ENCODE results near the gene TUBB6. TPM values are rescaled to one million over a fixed set of nuclear protein-coding genes. Genes with fewer than 3 reads are reported as not detected.

TUBB6 gene
- 10 to 100 TPM; 54.1 to 63.3 (median 58.6) TPM for polyA plus RNA-seq (ENCODE audit: insufficient read length in 3 of 3)

DNA sequence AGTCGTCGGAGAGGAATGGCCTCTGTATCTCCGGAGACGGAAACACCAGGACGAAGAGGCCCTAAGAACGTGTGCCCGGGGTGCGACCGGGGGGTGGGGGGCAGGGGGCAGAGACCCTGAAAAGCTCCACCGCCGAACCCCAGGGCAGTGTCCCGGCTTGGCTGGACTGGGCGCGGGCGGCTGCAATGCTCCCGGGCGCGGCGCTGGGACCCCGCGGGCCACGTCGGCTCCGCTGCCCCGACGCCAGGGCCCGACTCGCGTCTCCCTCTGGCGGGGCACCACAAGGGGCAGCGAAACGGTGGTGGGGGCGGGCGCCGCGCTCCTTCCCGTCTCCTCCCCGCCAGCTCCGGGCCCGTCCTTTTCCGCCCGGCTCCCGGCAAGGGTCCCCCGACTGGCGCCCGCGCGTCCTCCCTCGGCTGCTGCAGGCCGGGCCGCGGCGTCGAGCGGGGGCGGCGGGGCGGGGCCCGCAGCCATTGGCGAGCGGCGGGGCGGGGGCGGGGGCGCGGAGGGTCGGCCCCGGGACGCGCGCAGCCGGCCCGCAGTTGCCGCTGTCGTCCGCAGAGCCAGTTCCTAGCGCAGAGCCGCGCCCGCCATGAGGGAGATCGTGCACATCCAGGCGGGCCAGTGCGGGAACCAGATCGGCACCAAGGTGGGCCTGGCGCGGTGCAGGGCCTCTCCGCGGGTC is at the start of gene TUBB6:
TSS of gene TUBB6 (plus strand) at position 541 of the 685 bp plus-strand sequence. CDS start at position 593, 52 bp downstream.
- no peak for DNase-seq (ENCODE audit: low read depth in 3 of 3, low spot score in 2 of 3)

DNA sequence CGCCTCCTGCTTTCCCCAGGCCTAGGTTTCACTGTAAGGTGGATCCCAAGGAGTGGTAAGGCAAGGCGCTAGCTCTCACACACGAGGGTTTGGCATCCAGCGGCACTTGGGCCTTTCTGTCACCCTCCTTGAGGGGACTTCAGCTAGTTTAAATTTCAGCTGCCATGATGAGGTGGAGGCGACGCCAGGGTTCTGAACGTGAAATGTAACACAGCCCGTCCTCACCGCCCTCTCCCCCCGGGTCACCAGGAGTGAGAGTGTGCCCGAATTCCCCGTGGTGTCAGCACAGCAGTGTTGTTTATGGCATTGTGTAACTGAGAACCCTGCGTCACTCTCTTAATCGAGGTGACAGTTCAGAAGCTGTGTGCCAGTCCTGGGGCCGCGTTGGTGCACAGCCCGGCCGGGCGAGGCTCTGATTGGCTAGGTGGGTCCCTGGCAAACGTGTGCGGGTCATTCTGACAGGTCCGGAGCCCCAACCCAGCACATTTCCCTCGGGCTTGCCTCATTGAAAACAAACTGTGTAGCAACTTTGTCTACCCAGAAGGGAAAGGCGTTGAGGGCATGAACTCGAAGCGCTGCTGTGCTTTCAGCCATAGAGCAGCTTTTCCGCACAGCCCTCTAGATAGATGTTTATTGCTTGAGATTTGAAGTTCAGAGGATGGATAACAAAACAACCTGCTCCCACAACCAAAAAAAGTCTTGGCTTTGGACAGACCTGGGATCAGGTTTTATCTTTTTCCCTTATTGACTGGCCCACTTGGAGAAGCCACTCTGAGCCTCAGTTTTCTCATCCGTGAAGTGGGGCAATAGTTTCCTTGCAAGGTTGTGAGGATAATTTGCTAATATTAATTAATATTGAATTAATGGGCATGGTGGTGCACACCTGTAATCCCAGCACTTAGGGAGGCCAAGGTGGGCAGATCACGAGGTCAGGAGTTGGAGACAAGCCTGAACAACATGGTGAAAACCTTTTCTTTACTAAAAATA is 49.0 kb upstream of the TUBB6 start:
- no peak for DNase-seq (ENCODE audit: low read depth in 3 of 3, low spot score in 2 of 3)

DNA sequence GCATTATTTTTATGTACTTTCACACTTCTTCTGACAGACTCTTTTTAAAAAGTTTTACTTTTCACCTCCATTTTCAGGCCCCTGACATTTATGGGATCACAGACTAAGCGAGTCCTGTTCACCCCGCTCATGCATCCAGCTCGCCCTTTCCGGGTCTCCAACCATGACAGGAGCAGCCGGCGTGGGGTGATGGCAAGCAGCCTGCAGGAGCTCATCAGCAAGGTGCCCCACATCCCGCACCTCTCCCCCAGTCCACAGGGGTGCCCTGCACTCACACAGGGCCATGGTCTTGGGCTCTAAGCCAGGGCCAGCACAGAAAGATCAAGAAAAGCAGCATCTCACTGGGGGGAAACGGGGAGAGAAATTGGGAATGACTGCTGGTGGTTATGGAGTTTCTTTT is 45.3 kb upstream of the TUBB6 start:
- DNase-seq (ENCODE audit: low read depth in 3 of 3, low spot score in 2 of 3): no peak

DNA sequence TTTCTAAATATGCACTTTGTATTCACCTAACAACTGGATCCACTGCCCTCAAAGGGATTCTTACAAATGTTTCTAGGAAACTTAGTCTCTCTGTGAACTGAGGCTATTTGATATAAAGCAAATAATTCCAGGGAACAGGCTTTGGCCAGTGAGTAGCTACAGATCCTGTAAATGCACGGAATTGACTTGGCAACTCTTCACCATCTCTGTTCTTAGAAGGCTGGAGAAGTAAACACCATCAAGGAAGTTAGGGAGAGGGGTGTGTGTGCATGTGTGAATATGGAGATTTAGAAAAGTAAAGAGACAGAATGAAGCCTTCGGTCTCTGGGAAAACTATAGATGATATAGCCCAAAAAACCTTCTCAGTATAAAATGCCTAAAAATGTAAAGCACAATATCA is 43.2 kb upstream of the TUBB6 start:
- DNase-seq (ENCODE audit: low read depth in 3 of 3, low spot score in 2 of 3): no peak

DNA sequence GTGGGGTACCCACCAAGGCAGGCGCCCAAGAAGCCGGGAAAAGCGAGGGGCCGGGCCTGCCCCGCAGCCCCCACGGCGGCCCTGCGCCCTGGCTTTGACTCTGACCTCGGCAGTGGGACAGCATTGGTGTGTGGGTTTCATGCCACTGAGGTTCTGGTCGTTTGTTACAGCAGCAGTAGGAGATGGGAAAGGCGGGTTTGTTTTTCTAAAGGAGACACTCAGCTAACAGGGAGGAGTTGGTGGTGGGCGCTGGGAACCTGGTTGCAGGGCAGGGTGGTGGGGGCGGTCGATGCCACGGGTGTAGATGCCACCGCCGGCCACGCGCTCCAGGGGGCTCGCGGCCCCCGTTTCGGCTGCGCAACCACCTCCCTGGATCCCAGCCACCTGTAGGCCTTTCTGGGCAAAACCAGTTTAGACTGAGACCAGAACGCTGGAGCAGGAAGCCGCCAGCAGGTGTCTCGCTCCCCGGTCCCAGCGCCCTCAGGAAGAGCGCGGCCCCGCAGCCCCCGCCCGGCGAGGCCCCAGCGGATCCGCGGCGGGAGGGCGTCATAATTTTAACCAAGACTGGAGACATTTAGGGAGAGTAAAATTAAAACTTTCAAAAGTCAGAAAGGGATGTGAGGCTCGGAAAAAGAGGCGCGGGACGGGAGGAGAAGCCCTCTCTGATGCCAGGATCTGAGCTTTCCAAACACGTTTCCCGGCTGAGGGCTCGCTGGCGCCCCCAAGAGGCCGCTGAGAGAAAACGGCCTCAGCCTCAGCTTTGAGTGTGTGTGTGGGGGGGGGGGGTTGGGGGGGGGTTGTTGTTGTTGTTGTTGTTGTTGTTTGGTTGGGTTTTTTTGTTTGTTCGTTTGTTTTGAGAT is 36.4 kb upstream of the TUBB6 start:
- DNase-seq (ENCODE audit: low read depth in 3 of 3, low spot score in 2 of 3): peak; percentile 68 to 82 (median 82)

DNA sequence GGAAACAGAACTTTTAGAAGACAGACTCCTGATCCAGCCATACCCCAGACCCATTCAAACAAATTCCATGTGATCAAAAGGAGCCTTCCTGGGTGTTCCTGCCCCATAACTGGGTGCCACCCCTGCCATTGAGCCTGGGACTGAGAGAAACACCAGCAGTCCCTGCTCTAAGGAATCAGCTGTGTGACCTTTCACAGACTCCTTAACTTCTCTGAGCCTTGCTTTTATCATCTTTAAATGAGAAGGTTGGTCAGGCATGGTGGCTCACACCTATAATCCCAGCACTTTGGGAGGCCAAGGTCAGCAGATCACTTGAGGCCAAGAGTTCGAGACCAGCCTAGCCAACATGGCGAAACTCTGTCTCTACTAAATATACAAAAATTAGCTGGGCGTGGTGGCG is 33.2 kb upstream of the TUBB6 start:
- no peak for DNase-seq (ENCODE audit: low read depth in 3 of 3, low spot score in 2 of 3)

DNA sequence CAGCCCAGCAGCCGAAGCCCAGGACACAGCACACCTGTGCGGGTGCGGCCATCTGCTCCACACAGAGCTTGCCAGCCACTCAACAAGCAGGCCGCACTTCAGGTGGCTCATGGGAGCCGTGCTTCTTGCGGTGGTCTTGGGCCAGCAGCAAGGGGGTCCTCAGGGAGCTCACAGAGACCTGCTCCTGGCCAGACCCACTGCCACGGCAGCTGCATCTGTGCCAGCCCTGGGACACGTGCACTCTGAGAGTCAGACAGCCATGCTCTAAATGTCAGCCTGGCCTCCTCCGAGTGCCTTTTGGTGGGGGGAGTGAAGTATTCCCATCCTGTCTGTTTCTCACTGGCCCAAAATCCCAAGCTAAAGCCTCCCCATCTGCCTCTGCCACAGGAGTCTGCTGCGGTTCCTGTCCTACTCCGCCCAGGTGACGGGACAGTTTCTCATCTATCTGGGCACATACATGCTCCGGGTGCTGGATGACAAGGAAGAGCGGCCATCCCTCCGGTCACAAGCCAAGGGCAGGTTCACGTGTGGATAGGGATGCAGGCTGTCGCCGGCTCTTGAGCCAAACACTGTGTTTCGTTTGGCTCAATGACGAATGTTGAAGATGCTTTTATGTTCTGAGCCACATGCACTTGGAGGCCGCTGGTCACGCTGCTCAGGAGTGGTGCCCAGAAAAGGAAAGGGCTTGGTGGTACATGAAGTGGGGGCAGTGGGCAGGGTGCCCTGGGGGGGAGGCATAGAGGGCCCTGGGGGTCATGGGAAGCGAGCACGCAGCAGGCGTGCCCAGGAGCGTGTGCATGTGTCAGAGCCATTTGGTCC is 31.1 kb upstream of the TUBB6 start:
- DNase-seq (ENCODE audit: low read depth in 3 of 3, low spot score in 2 of 3): no peak

DNA sequence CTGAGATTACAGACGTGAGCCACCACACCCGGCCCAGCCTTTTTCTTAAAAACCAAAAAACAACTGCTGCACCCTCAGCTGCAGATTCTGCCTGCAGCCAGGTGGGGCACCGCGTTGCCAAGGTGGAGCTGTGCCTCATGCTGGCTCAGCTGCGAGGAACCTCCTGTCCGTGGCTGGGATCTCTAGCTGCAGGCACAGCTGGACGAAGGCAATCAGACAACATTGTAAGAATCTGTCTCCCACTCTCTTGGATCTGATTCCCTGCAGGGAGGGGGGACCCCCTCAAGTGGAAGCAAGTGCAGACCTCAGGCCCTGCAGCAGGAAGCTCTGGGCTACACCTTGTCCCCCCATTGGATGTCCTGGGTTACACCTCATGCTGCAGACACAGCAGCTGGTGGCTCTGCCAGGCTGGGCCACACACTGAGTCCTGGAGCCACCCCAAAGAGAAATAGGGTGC is 29.8 kb upstream of the TUBB6 start:
- DNase-seq (ENCODE audit: low read depth in 3 of 3, low spot score in 2 of 3): no peak

DNA sequence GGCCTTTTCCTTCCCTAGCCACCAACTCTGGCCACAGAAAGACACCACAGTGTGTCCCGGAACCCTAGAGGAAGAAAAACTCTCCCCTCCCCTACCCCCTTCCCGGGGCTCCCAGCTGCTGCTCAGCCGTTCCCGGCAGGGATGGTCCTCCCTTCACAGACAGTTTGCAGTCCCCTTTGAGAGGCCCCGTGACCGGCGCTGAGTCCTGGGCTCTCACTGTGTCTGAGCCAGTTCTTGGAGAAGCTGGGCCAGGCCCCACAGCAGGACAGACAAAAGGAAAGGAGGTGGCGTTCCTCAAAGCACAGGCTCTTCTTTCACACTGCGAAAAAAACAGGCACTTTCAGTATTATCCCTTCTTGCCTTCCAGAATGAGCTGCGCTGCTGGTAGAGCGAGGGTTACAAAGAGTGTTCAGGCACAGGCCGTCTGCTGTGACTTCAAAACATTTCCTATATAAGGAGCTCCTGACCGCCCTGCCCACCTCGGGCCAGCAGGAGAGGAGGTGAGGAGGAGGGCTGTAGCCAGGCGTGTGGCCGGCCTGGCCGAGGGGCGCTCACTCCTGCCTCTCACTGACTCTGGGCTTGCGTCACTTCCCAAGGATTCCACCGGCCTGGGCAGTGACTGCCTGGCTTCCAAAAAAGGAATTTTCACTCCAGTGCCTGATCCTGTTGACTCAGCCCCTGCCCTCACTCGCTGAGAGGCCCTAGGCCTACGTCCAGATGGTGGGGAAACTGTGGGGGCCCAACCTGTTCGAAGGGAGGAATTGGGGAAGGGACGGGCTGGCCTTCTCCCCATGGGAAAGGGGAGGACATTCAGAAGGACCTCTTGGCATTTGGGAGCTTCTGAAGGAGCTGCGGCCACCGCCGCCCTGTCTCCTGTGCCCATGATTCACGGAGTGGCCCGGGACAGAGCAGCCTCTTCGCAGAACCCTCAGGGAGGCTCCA is 29.0 kb upstream of the TUBB6 start:
- DNase-seq (ENCODE audit: low read depth in 3 of 3, low spot score in 2 of 3): no peak

DNA sequence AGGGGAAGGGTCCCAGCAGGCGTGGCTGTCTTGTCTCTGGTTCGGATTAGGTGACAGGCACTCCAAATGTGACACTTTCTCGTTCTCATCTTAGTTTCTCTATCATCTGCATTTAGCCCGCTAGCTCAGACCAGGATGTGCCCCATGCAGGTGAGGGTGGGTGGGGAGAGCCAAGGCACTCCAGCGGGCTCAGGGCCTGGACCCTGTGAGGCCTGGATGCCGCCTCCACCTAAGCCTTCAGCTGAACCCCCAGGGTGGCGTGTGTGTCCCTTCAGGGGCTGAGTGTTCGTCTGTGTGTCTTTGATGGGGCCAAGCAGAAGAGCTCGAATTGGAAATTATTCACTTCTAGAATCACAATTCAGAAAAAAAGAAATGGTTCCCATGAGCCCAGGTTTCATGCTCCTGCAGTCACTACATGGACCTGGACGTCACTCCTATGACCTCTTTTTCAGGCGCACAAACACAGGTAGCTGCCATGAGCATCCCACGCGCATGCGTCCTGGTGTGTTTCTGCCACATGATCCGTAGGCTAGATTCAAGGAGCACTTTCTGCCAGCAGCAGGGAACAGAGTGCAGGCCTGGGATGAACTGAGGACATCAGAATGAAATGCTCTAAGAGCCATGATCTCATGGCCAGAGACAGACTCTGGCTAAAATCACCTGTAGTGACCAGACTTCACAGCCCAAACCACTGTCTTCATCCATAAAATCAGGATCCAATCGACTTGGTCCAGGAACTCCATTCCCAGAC is 28.1 kb upstream of the TUBB6 start:
- DNase-seq (ENCODE audit: low read depth in 3 of 3, low spot score in 2 of 3): no peak

DNA sequence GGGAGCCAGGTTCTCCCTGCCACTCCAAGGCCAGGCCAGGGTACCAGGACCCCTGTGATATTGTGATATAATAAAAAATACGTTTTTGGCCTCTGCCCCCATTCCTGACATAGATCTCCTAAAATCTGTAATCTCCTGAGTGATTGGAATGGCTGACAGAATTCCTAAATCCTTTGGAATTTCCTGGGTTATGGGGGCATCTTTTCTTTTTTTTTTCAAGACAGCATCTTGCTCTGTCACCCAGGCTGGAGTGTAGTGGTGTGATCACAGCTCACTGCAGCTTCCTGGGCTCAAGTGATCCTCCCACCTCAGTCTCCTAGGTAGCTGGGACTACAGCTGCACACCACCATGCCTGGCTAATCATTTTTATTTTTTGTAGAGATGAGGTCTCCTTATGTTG is 26.2 kb upstream of the TUBB6 start:
- no peak for DNase-seq (ENCODE audit: low read depth in 3 of 3, low spot score in 2 of 3)

DNA sequence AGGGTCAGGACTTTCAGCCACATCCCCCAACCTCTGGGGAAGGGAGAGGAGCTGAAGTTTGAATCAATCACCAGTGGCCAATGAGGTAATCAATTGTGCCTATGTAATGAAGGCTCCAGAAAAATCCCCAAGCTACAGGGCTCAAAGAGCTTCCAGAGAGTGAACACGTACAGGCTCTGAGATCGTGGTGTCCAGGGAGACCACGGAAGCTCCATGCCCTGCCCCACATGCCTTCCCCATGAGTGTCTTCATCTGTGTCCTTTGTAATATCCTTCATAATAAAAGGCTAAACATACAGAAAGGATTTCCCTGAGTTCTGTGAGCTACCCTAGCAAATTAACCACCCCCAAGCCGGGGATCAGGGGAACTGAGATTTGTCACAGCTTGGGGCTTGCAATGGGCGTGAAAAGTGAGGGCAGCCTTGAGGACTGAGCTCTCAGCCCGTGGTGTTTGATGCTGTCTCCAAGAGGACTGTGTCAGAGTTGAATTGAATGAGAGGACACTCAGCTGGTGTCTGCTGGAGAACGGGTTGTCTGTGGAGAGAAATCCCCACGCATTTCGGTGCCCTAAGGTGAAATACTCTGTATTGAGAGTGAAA is 25.5 kb upstream of the TUBB6 start:
- no peak for DNase-seq (ENCODE audit: low read depth in 3 of 3, low spot score in 2 of 3)

DNA sequence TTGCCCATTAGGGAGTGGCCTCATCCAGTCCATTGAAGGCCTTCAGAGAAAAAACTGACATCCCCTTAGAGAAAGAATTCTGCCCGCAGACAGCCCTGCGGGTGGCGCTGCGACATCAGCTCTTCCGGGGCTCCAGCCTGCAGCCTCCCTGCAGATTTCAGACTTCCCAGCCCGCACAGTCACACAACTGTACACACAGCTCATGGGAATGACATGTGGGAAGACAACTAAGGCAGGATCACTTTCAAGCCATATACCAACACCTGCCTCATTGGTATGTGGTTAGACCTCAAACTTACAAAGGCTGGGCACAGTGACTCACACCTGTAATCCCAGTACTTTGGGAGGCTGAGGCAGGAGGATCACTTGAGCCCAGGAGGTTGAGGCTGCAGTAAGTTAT is 24.8 kb upstream of the TUBB6 start:
- no peak for DNase-seq (ENCODE audit: low read depth in 3 of 3, low spot score in 2 of 3)

DNA sequence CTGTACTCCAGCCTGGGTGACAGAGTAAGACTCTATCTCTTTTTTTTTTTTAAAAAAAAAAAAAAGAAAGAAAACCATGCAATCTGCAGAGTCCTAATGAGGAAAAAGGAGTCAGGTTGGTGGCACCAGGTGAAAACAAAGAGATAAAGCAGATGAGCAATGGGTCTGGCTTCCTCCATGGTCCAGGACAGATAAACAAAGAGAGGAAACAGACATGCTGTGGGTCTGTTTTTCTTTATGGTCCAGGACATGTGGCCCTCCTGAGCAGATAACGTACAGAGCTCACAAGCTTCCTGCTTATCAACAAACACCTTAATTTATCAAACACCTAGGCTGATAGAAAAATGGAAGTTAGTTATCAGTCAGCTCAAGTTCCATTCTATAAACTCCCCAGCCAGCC is 24.4 kb upstream of the TUBB6 start:
- no peak for DNase-seq (ENCODE audit: low read depth in 3 of 3, low spot score in 2 of 3)

DNA sequence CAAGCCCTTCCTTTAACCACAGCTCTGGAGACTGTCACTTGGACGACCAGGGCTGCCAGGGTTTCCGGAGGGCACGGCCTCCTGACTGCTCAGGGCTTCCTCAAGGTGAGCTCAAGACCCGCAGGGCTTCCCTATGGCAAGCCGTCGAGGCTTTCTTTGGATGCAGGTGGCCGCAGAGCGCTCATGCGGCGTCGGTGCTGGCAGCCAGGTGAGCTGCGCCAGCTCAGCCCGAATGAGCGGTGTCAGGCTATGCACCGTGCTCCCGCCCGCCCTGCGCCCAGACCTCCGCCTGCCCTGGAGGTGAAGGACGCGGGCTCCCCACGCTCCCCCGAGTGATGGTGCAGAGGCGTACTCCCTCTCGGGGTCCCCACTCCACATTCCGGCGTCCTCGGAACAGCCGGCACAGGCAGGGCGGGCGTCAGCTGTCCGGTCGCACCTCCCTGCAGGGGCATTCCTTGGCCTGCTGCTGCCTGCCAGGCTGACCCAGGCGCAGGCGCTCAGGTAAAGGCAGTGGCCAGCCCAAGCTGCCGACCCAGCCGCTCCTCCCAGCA is 20.8 kb upstream of the TUBB6 start:
- no peak for DNase-seq (ENCODE audit: low read depth in 3 of 3, low spot score in 2 of 3)

DNA sequence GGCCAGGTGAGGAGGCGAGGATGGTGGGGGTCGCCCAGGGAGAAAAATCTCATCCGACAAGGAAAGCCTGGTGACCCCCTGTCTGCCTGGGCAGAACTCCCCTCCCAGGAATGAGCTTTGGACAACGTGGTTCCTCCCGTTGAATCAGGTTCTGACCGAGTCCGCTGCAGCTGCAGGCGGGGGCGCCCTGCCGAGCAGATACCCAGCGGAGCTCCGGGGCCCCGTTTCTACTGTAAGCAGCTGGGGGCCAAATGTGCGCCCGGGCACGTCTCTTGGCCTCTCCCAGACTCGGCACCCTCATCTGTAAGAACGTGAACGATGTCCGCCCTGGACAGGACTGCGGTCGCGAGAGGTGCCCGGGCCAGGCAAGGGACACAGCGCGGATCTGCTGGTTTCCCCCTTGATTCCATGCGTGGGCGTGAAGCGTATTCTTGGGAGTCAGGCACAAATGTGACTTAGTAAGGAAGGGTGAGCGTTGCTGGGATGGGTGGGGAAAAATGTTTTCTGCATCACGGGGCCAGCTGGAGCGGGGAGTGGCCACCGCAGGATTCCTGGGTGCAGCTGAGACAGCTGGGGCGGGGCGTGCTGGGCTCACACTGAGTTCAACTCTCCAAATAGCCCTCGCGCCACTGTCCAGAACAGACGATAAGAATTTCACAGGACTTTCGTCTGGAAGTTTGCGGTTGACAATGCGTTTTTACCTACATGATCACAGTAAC is 20.2 kb upstream of the TUBB6 start:
- DNase-seq (ENCODE audit: low read depth in 3 of 3, low spot score in 2 of 3): no peak

DNA sequence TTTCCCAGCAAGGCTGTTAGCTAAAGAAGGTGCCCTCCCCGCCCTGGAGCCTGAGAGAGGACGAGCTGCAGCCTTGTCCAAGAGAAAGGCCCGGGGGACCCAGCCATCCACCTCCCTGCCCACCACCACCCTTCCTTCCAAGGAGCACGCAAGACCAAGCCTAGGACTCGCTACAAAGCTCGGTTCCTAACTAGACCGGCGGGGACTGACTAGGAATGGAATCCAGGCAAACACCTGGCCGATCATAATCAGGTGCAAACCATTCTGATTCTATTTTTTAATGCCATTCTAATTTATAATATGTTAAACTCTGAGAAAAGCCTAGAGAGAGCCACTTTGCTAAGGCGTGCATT is 19.7 kb upstream of the TUBB6 start:
- DNase-seq (ENCODE audit: low read depth in 3 of 3, low spot score in 2 of 3): no peak

All from right renal cortex interstitium (tissue), 3 donors.